Astrocyte (in vitro differentiated cells and primary cell): ENCODE measurements around the gene PDE11A.

Experiments used
- CTCF ChIP-seq: IDR thresholded peaks from 2 replicates; pipeline ENCODE4 v1.5.1; 2011; ENCODE audit warnings: low read depth, mild to moderate bottlenecking, inconsistent platforms, low read length, moderate library complexity; ENCODE audit not compliant: insufficient read depth
- EZH2 ChIP-seq: IDR thresholded peaks from 2 replicates; pipeline ENCODE4 v1.6.1; 2012; ENCODE audit warnings: mild to moderate bottlenecking, low read length, inconsistent platforms; ENCODE audit not compliant: insufficient read depth

DNA sequence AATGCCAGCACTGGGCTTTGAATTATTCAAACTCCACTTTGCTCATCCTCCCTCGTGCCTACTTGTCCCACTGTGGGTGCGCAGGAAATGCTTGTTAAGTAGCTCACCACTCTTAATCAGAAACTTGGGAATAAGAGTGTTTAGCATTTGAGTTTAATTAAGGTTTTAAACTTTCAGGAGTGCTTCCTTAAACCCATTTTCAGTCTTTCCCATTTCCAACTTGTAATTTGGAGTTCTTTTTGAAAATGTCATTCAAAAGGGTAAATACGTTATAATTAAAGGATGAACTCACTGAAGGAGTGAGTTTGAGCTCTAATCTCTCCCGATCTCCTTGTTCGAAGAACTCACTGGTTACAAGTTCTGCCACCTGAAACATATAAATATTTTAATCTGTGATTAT is 403.4 kb downstream of the PDE11A start:
- TF ChIP-seq CTCF (no peak), EZH2 (no peak)
